ENCODE measurements around the gene ADAMTS19. TPM values are rescaled to one million over a fixed set of nuclear protein-coding genes. Genes with fewer than 3 reads are reported as not detected.

The ADAMTS19 gene, protein sequence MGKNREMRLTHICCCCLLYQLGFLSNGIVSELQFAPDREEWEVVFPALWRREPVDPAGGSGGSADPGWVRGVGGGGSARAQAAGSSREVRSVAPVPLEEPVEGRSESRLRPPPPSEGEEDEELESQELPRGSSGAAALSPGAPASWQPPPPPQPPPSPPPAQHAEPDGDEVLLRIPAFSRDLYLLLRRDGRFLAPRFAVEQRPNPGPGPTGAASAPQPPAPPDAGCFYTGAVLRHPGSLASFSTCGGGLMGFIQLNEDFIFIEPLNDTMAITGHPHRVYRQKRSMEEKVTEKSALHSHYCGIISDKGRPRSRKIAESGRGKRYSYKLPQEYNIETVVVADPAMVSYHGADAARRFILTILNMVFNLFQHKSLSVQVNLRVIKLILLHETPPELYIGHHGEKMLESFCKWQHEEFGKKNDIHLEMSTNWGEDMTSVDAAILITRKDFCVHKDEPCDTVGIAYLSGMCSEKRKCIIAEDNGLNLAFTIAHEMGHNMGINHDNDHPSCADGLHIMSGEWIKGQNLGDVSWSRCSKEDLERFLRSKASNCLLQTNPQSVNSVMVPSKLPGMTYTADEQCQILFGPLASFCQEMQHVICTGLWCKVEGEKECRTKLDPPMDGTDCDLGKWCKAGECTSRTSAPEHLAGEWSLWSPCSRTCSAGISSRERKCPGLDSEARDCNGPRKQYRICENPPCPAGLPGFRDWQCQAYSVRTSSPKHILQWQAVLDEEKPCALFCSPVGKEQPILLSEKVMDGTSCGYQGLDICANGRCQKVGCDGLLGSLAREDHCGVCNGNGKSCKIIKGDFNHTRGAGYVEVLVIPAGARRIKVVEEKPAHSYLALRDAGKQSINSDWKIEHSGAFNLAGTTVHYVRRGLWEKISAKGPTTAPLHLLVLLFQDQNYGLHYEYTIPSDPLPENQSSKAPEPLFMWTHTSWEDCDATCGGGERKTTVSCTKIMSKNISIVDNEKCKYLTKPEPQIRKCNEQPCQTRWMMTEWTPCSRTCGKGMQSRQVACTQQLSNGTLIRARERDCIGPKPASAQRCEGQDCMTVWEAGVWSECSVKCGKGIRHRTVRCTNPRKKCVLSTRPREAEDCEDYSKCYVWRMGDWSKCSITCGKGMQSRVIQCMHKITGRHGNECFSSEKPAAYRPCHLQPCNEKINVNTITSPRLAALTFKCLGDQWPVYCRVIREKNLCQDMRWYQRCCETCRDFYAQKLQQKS
- not detected in 2 replicates for total RNA-seq

DNA sequence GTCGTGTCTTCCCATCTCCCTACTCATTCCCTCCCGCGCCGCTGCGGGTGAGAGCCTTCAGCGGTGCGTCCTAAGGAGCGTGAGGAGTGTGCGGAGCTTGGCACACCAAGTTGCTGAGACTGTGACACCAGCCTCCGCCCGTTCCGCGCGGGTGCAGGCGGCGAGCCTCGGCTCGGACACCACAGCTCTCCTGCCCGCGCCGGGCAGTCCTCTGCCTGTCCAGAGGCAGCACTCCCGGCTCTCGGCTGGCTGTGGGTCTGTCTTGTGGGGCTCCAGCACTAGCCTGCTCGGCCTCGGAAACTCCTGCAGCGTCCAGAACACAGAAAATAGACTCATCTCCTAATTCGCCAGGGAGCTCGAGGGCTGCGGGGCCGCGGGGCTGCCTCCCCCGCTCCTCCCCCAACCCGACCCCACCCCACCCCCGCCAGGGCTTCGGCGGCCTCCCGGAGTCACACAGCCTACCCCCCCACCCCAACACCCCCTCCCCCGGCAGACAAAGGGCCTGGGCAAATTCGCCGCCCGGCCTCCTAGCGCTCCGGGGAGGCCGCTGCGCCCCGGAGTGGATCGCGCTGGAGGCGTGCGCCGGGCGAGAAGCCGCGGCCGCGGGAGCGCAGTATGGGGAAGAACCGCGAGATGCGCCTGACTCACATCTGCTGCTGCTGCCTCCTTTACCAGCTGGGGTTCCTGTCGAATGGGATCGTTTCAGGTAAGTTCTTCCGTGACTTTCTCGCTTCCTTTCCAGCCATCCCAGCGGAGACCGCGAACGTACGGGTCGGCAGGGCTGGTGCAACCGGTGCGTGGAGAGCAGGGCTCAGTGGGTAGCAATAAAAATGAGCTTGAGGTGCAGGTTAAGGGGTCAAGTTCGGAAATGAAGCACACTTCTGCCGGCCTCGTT lies at the start of gene ADAMTS19:
ADAMTS19 (plus strand) TSS at position 522 of the 895 bp plus-strand sequence; CDS start at position 616, 94 bp downstream.

DNA sequence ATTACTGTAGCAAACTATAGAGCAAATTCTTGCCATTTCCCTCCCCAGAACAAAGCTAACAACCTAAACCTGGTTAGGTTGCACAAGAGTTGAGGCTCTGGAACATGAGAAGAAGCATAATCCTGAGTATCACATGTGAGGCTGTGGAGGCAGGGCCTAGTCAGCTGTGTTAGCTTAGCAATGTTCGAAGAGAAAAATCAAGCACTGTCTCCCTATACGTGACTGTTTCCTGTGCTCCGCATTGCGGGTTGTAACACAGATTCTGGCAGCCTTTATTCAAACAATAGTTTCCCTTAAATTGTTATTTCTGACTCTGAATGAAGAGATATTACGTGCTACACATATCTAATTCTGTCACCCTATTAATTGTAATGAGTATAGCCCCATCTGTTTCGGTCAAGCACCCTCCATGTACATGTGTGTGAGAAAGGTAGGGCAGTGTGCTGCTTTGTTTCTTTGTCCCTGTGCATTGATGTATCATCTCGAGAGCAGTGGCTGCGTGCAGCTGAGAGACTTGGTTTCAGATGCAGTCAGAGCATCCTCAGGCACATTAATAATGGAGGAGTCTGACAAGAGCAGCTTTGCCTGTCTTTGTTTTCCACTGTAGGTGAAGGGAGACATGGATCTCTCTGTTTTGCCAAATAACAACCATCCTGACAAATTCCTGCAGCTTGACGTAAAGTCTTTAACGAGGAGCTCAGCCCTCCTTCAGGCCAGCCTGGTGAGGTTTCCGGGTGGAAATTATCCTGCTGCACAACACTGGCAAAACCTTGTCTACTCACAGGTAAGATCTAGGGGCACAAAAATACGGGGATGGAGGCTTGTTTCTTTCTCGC lies 287.7 kb downstream of the ADAMTS19 start, which contains the start of gene MINAR2:
MINAR2 (plus strand) TSS at position 523 of the 836 bp plus-strand sequence; CDS start at position 620, 97 bp downstream.

